H7 (cell line): ENCODE measurements around the gene AFF4. TPM values are rescaled to one million over a fixed set of nuclear protein-coding genes. Genes with fewer than 3 reads are reported as not detected.
"Not testable (repeated sequence)": the region's sequence is repeated elsewhere in the genome, so short reads cannot be mapped to it uniquely, and the experiment has no call there.

Experiments used
- DNase-seq: peaks from one replicate; pipeline ENCODE4 v3.0.0; 2012
- H3K27me3 ChIP-seq: 2 replicates; pipeline ENCODE4 v1.6.0; 2011; ENCODE audit warnings: mild to moderate bottlenecking, low read length; ENCODE audit not compliant: control insufficient read depth, insufficient read depth
- H3K36me3 ChIP-seq: replicated peaks from 2 replicates; pipeline ENCODE4 v1.5.1; 2011; ENCODE audit warnings: low read length; ENCODE audit not compliant: control insufficient read depth, insufficient read depth
- H3K4me3 ChIP-seq: 2 replicates; pipeline ENCODE4 v1.5.1; 2011; ENCODE audit warnings: low read depth, mild to moderate bottlenecking, control low read depth, low read length, moderate library complexity; ENCODE audit not compliant: insufficient read depth
- total RNA-seq: library from RNA; depleted of rRNA; stranded (reverse); fragments of >200 nt; shearing (Covaris generic); gene quantifications from 2 replicates; pipeline ENCODE4 v1.2.3, GENCODE V29; 2014; rRNA removed

Gene AFF4
- total RNA-seq: 25.1 and 40.9 TPM in 2 replicates

DNA sequence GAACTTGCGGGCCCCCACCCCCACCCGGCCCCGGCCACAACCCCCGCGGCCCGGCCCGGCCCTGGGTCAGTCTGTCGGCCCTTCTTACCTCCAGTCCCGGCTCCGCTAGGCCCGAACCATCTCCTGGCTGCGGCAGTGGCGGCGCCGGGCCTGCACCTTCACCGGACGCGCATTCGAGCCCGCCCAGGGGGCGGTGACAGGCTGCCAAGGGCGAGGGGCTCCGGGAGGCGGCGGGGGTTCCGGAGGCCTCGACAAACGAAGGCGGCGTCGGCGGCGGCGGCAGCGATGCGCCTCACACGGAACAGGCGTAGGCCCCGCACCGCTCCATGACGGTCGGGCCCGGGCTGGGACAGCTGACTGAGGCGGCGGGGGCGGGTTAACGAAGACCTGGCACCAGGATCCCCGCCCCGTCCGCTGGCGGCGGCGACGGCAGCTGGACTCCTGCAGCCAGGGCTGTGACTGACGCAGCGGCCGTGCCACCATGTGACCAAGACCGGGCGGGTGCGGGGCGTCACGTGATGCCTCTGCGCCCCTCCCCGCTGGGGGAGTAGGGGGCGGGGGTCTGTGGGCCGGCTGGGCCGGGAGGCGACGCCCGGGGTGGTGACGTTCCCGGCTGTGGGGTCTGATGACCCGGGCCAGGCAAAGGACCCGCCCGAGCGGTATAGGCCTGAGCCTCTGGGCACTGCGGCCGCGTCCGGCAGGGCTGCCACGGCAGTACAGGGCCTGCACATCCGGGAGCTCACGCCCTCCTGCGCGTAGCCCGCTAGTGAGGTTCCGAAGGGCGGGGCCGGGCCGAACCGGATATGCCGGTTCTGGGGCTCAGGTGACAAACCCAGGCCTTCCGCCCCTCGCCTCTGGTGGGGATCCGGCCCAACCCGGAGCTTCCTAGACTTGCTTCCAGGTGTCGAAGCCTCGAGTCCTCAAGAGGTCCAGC lies at the start of gene AFF4:
AFF4 (minus strand) TSS at position 464 of the 934 bp plus-strand sequence. CDS start 26,445 bp downstream, outside the sequence.
- Histone ChIP-seq H3K27me3 (no peaks in the 10 kb centered on the region), H3K36me3 (no peaks in the 10 kb centered on the region), H3K4me3 (peak within 1 kb of the TSS; percentile 81)
- peak; percentile 98 for DNase-seq

DNA sequence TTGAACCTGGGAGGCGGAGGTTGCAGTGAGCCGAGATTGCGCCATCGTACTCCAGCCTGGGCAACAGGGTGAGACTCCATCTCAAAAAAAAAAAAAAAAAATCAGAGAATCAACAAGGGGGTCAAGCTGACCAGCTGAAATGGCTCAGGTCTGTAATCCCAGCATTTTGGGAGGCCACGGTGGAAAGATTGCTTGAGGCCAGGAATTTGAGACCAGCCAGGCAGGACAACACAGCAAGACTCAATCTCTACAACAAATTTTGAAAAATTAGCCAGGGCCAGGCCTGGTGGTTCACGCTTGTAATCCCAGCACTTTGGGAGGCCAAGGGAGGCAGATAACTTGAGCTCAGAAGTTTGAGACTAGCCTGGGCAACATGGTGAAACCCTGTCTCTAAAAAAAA lies 45.0 kb upstream of the AFF4 start:
- H3K36me3 ChIP-seq, H3K4me3 ChIP-seq, DNase-seq, H3K27me3 ChIP-seq: not testable (repeated sequence)

- no peak overlapping the region for H3K4me3 ChIP-seq
- no peaks in the 10 kb centered on the region for H3K27me3 ChIP-seq
- DNase-seq: no peak
- H3K36me3 ChIP-seq: no peaks in the 10 kb centered on the region; the same call in 1 of the 2 replicates
Observed at GRCh38 chr5:133006653-133007052, 43.2 kb upstream of the AFF4 start.

DNA sequence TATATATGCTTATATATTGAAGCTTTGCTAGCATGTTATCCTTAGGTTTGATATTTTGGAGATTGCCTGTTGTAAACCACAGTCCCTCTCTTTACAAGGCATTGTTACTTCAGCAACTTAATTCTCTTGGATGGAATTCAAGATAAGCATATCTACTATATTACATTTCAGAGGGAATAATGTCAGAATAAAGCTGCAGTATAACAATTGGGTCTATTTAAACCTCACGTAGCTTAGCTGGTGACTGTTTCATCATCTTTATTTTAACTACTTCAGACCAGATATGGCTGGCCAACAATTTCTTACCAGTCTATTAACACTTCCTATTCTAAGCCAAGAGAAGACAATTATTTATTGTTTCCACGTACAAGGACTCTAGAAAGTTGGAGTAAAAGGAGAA lies 35.8 kb upstream of the AFF4 start:
- no peak overlapping the region for H3K4me3 ChIP-seq
- no peaks in the 10 kb centered on the region for H3K36me3 ChIP-seq

DNA sequence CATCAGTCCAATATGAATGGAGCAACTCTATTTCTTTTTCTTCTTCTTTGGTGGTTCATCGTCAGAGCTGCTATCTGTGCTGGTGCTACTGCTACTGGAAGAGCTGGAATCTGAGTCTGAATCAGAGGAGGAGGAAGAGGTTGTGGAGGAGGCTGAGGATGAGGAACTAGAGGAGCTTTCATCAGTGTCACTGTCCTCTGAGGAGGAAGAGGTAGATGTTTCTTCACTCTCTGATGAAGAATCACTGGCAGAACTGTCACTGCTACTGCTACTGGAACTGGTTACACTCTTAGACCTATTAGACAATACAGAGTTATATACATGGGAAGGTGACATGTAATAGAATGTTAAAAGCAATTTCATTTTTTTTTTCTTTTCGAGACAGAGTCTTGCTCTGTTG lies 35.1 kb upstream of the AFF4 start:
- Histone ChIP-seq H3K27me3 (no peaks in the 10 kb centered on the region), H3K4me3 (no peak overlapping the region), H3K36me3 (no peaks in the 10 kb centered on the region)
- DNase-seq: no peak

More for the DNA sequence above, 35.8 kb upstream of the AFF4 start:
- no peaks in the 10 kb centered on the region for H3K27me3 ChIP-seq
- DNase-seq: no peak

GRCh38 chr5:132996307-132996706 lies 32.9 kb upstream of the AFF4 start:
- no peaks in the 10 kb centered on the region for H3K27me3 ChIP-seq
- no peaks in the 10 kb centered on the region for H3K36me3 ChIP-seq
- DNase-seq: no peak
- no peak overlapping the region for H3K4me3 ChIP-seq

- Histone ChIP-seq H3K36me3 (no peaks in the 10 kb centered on the region), H3K27me3 (no peaks in the 10 kb centered on the region), H3K4me3 (no peak overlapping the region)
- DNase-seq: peak; percentile 41
Observed at GRCh38 chr5:132987531-132988408, 24.3 kb upstream of the AFF4 start.

- DNase-seq, H3K36me3 ChIP-seq, H3K27me3 ChIP-seq, H3K4me3 ChIP-seq: not testable (repeated sequence)
Observed at GRCh38 chr5:132982971-132983370, 19.5 kb upstream of the AFF4 start.

DNA sequence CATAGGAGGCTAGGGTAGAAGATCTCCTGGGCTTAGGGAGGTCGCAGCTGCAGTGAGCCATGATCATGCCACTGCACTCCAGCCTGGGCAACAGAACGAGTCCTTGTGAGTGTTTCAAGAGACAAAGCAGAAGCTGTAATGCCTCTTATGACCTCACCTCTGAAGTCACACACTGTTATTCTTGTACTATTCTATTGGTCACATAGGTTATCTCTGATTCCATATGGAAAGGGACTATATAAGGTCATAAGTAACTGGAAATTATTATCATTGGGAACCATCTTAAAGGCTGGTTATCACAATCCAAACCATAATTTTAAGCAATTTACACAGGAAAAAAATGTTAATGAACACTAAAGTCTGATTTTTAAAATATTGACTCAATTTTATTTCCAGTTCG lies 17.9 kb upstream of the AFF4 start:
- DNase-seq: no peak
- Histone ChIP-seq H3K4me3 (no peak overlapping the region), H3K27me3 (no peaks in the 10 kb centered on the region), H3K36me3 (no peaks in the 10 kb centered on the region)

- no peak for DNase-seq
- no peak overlapping the region for H3K4me3 ChIP-seq
Observed at GRCh38 chr5:132979976-132980375, 16.5 kb upstream of the AFF4 start.

DNA sequence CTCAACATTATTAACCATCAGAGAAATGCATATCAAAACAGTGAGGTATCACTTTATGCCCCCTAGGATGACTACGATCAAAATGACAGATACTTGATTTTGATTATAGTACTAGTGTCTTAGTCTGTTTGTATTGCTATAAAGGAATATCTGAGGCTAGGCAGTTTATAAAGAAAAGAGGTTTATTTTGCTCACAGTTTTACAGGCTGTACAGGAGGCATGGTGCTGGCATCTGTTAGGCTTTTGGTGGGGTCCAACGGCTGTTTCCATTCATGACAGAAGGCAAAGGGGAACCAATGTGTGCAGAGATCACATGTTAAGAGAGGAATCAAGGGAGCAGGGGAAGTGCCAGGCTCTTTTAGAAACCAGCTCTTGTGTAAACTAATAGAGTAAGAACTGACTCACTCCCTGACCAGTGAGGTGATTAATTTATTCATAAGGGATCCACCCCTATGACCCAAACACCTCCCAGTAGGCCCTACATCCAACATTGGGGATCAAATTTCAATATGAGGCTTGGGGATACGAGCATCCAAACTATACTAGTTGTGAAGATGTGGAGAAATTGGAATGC lies 16.0 kb upstream of the AFF4 start:
- DNase-seq: no peak

More at GRCh38 chr5:132979976-132980375, 16.5 kb upstream of the AFF4 start:
- Histone ChIP-seq H3K36me3 (no peaks in the 10 kb centered on the region), H3K27me3 (no peaks in the 10 kb centered on the region)

GRCh38 chr5:132976852-132977251 lies 13.4 kb upstream of the AFF4 start:
- no peak for DNase-seq
- Histone ChIP-seq H3K27me3 (no peaks in the 10 kb centered on the region), H3K36me3 (no peaks in the 10 kb centered on the region), H3K4me3 (no peak overlapping the region)

More for the DNA sequence above, 16.0 kb upstream of the AFF4 start:
- Histone ChIP-seq H3K27me3 (no peaks in the 10 kb centered on the region), H3K36me3 (no peaks in the 10 kb centered on the region), H3K4me3 (no peak overlapping the region)

GRCh38 chr5:132972436-132972828 lies 9.0 kb upstream of the AFF4 start:
- H3K27me3 ChIP-seq, H3K36me3 ChIP-seq, DNase-seq, H3K4me3 ChIP-seq: not testable (repeated sequence)
